Upper lobe of left lung (tissue), 6 donors: ENCODE results near the gene LAGE3. TPM values are rescaled to one million over a fixed set of nuclear protein-coding genes. Genes with fewer than 3 reads are reported as not detected.

Source experiments
- ATAC-seq, 2 donors: fragments of 200-7000 bp; cut with Tn5 transposase; one replicate each; pipeline ENCODE4 v1.9.1; 2022; ENCODE audit warnings: mild to moderate bottlenecking in 2 of 2, moderate library complexity in 2 of 2; ENCODE audit not compliant: low FRiP score in 2 of 2
- DNase-seq, 2 donors: peaks; one replicate each; pipeline ENCODE4 v3.0.0-alpha.2; 2019 to 2020
- H3K27ac ChIP-seq, 4 donors: fragments of 200-600 bp; sonication (generic); one replicate each; pipeline ENCODE4 v1.5.1; 2016 to 2019
- H3K27me3 ChIP-seq, 4 donors: fragments of 200-600 bp; sonication (generic); one replicate each; pipeline ENCODE4 v1.5.1; 2017 to 2019
- H3K36me3 ChIP-seq, 4 donors: fragments of 200-600 bp; sonication (generic); one replicate each; pipeline ENCODE4 v1.5.1; 2016 to 2019
- H3K4me1 ChIP-seq, 4 donors: fragments of 200-600 bp; sonication (generic); one replicate each; pipeline ENCODE4 v1.5.1; 2018 to 2019
- H3K4me3 ChIP-seq, 4 donors: fragments of 200-600 bp; sonication (generic); one replicate each; pipeline ENCODE4 v1.5.1; 2017 to 2019; ENCODE audit warnings: mild to moderate bottlenecking in 2 of 4, moderate library complexity in 1 of 4
- H3K9me3 ChIP-seq, 4 donors: fragments of 200-600 bp; sonication (generic); one replicate each; pipeline ENCODE4 v1.5.1; 2018 to 2019
- CTCF ChIP-seq, 6 experiments: fragments of 450-650 bp in 4 of 6; fragments of 200-600 bp in 2 of 6; sonication (generic) in 2 of 6; IDR thresholded peaks; one replicate each; pipeline ENCODE4 v1.5.1; 2016 to 2019; ENCODE audit warnings: antibody characterized with exemption in 6 of 6
- EP300 ChIP-seq, 4 donors: sonication (generic); formaldehyde crosslinking; IDR thresholded peaks; one replicate each; pipeline ENCODE4 v1.5.1; 2017; ENCODE audit warnings: antibody characterized with exemption in 4 of 4, control low read depth in 2 of 4
- POLR2A ChIP-seq, 4 donors: fragments of 450-650 bp; IDR thresholded peaks; one replicate each; pipeline ENCODE4 v1.5.1; 2016 to 2017; ENCODE audit warnings: antibody characterized with exemption in 4 of 4, mild to moderate bottlenecking in 2 of 4
- POLR2AphosphoS5 ChIP-seq, 2 donors: sonication (generic); formaldehyde crosslinking; IDR thresholded peaks; one replicate each; pipeline ENCODE4 v1.5.1; 2017; ENCODE audit warnings: antibody characterized with exemption in 2 of 2
- WGBS, 2 donors: methylation state at CpG; one replicate each; pipeline ENCODE4 v1.1.5; 2017 to 2018; 5-methylcytosine and 5-hydroxymethylcytosine counted together
- total RNA-seq, 6 donors: library from RNA; depleted of rRNA in 4 of 6; stranded (reverse); fragments of >200 nt in 4 of 6; gene quantifications; one replicate each; pipeline versions ENCODE4 v1.1.0 to v1.2.1, GENCODE V29; 2016 to 2021
- donor health status: DM: no; HTN: no; CAD: no; lungs with moderate emphysema.
- donor health status: DM: no; HTN: yes; CAD: no; lungs with severe emphysema.

Gene LAGE3
- total RNA-seq, 6 donors from 2014 or later = 16.6 to 25.4 (median 20.2) TPM

GRCh38 chrX:154477891-154478477 is 1.1 kb downstream of the LAGE3 start:
- ATAC-seq = no peak
- 71 to 83% methylated on average over 12 to 24 of the region's 24 CpGs for WGBS, 2 donors
- DNase-seq = no peak
- H3K4me1 ChIP-seq = peaks cover 0 to 6% (median 4%) of the 10 kb centered on the region in 4 donors
- peak overlapping the region in 3 of 4 donors; percentile 42 to 88 (median 81) for H3K27ac ChIP-seq
- no peak for TF ChIP-seq POLR2AphosphoS5 (IDR thresholded peaks at IDR 0.05)
- no peak for TF ChIP-seq CTCF (IDR thresholded peaks at IDR 0.05)
- no peak for TF ChIP-seq POLR2A (IDR thresholded peaks at IDR 0.05)
- no peak for TF ChIP-seq EP300 (IDR thresholded peaks at IDR 0.05)
- no peaks in the 10 kb centered on the region for H3K9me3 ChIP-seq
- H3K4me3 ChIP-seq = peak overlapping the region; percentile 32 to 60 (median 52)
- H3K36me3 ChIP-seq = no peaks in the 10 kb centered on the region
- H3K27me3 ChIP-seq = no peaks in the 10 kb centered on the region

GRCh38 chrX:154476821-154477220 is 2.3 kb downstream of the LAGE3 start:
- WGBS, 2 donors = 87 to 91% methylated on average over 6 to 8 of the region's 8 CpGs
- Histone ChIP-seq H3K27me3 (no peaks in the 10 kb centered on the region), H3K36me3 (peaks cover 0 to 4% (median 0%) of the 10 kb centered on the region in 4 donors), H3K27ac (no peak overlapping the region), H3K9me3 (no peaks in the 10 kb centered on the region), H3K4me1 (peaks cover 0 to 6% (median 4%) of the 10 kb centered on the region in 4 donors), H3K4me3 (no peak overlapping the region)
- ATAC-seq = no peak
- no peak for DNase-seq
- TF ChIP-seq POLR2AphosphoS5 (IDR thresholded peaks at IDR 0.05) (no peak), EP300 (IDR thresholded peaks at IDR 0.05) (no peak), POLR2A (IDR thresholded peaks at IDR 0.05) (no peak), CTCF (IDR thresholded peaks at IDR 0.05) (no peak)

- TF ChIP-seq POLR2A (IDR thresholded peaks at IDR 0.05) = no peak
- H3K27me3 ChIP-seq = no peaks in the 10 kb centered on the region
- no peak overlapping the region for H3K27ac ChIP-seq
- H3K4me3 ChIP-seq = no peak overlapping the region
- peaks cover 0 to 28% (median 10%) of the 10 kb centered on the region in 4 donors for H3K36me3 ChIP-seq
- ATAC-seq (no peak), DNase-seq (no peak)
- WGBS, 2 donors = 72 to 78% methylated on average over 3 to 7 of the region's 7 CpGs
- H3K4me1 ChIP-seq = peaks cover 0 to 6% (median 0%) of the 10 kb centered on the region in 4 donors
- H3K9me3 ChIP-seq = no peaks in the 10 kb centered on the region
Measured at GRCh38 chrX:154473683-154474082, 5.4 kb downstream of the LAGE3 start.

GRCh38 chrX:154472685-154473632 is 6.1 kb downstream of the LAGE3 start:
- H3K36me3 ChIP-seq = peaks cover 0 to 36% (median 14%) of the 10 kb centered on the region in 4 donors
- H3K27me3 ChIP-seq = no peaks in the 10 kb centered on the region
- no peak overlapping the region for H3K27ac ChIP-seq
- H3K4me1 ChIP-seq = peaks cover 0 to under 1% (median 0%) of the 10 kb centered on the region in 4 donors
- ATAC-seq (no peak), DNase-seq (no peak)
- 83 to 84% methylated on average over 18 to 26 of the region's 28 CpGs for WGBS, 2 donors
- TF ChIP-seq EP300 (IDR thresholded peaks at IDR 0.05) = no peak
- no peaks in the 10 kb centered on the region for H3K9me3 ChIP-seq
- H3K4me3 ChIP-seq = no peak overlapping the region

- H3K27me3 ChIP-seq = no peaks in the 10 kb centered on the region
- WGBS, 2 donors = 87 to 92% methylated on average over 15 to 23 of the region's 23 CpGs
- no peak for DNase-seq
- H3K36me3 ChIP-seq = peaks cover 0 to 43% (median 17%) of the 10 kb centered on the region in 4 donors
- no peak overlapping the region for H3K4me3 ChIP-seq
- TF ChIP-seq POLR2A (IDR thresholded peaks at IDR 0.05) (no peak), POLR2AphosphoS5 (IDR thresholded peaks at IDR 0.05) (no peak)
- no peaks in the 10 kb centered on the region for H3K4me1 ChIP-seq
- H3K9me3 ChIP-seq = no peaks in the 10 kb centered on the region
- H3K27ac ChIP-seq = no peak overlapping the region
- no peak for ATAC-seq
Measured at GRCh38 chrX:154471839-154472684, 7.0 kb downstream of the LAGE3 start.
